D341Med (cell line): Measurements from ENCODE around the gene SLC25A13.
"Not testable (repeated sequence)": the region's sequence is repeated elsewhere in the genome, so short reads cannot be mapped to it uniquely, and the experiment has no call there.

Experiments used
- DNase-seq: peaks from one replicate; pipeline ENCODE4 v3.0.0; 2012; ENCODE audit warnings: low spot score

Gene SLC25A13

DNA sequence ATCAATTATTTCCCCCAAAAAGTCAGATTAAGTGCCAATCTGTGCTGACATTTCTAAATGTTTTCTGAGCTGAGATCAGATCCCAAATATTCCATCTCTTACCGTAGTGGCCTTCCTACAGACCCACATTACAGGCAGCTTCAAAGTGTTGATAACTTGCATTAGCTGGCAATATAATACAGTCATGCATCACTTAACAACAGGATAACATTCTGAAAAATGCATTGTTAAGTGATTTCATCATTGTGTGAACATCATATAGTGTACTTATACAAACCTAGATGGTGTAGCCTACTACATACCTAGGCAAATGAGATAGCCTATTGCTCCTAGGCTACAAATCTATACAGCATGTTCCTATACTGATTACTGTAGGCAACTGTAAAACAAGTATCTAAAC, 22.4 kb downstream of the SLC25A13 start:
- no peak for DNase-seq

DNA sequence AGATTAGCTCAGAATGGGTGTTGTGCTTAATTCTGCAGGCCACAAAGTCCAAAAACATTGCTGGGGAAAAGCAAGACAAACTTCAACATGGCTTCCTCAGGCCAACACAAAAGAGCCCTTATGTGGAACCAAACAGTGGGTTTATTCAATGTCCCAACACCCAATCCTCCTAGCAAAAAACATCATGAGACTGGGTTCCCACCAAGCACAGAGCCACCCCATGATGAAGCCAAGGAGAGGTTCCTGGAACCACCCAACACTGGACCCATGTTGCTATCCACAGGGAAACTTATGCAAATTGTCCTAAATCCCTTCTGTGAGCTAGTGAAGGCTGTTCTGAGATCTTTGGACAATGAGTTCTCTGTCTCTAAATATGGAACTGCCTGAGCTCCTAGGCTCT, 24.0 kb downstream of the SLC25A13 start:
- no peak for DNase-seq

DNA sequence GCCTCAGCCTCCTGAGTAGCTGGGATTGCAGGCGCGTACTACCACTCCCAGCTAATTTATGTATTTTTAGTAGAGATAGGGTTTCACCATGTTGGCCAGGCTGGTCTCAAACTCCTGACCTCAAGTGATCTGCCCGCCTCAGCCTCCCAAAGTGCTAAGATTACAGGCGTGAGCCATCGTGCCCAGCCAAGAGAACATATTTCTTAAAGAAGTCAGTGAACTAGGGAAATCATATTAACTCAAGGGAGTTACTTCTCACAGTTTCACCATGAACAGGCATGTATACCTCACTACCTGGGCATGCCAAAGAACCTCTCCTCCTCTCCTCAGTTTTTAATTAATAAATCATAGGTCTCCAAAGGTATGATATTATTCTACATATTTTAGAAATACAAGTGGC, 24.5 kb downstream of the SLC25A13 start:
- not testable (repeated sequence) for DNase-seq

DNA sequence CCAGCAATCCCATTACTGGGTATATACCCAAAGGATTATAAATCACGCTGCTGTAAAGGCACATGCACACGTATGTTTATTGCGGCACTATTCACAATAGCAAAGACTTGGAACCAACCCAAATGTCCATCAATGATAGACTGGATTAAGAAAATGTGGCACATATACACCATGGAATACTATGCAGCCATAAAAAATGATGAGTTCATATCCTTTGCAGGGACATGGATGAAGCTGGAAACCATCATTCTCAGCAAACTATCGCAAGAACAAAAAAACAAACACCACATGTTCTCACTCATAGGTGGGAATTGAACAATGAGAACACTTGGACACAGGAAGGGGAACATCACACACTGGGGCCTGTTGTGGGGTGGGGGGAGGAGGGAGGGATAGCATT, 28.0 kb downstream of the SLC25A13 start:
- not testable (repeated sequence) for DNase-seq

DNA sequence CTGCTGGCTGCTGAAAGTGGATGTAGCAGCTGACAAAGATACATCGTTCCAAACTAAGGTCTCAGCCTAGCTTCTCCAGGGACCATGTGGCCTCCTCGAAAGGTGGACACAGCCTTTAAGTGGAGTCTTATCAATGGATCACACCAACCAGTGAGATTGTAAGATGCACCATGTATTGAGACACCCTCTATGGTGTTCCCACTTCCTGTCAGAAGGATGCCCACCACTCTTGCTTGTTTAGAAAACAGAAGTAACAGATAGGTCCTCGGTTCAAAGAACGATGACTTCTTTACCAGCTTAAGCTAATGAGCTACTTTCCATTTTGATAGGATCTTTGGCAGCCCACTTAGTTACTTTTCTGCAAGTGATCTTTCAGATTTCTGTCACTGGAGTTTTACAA, 34.3 kb downstream of the SLC25A13 start:
- no peak for DNase-seq

DNA sequence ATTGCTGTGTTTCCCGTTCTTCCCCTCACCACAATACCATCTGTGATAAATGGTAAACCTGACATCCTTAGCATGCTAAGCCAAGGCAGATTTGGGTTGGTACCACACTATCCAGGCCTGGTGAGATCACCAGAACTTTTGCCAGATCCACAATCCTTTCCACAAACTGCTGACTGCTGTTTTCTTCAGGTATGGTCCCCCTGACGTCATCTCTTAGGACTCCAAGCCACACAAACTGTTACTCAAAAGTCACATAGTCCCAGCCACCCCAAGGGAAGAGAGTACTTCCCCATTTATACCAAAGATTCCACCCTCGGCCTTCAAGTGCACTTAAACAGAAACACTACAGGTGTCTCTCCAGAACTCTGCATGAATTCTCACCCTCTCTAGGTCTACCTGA, 34.8 kb downstream of the SLC25A13 start:
- no peak for DNase-seq

DNA sequence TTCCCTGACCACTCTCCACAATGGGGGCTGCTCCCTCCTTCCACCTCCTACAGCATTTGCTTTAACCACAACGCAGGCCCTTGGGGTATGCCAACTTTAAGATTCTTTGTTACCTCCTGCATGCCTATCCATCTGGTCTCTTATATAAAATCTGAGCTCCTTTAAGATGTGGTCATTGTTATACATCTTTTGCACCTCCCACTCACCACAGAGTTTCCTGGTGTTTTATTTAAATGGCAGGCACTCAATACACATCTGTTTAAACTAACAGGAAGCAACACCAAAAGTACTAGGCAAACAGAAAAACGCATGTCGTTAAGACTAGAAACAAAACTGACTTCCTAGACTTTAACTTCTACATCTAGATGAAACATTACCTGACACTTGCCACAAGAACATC, 36.3 kb downstream of the SLC25A13 start:
- no peak for DNase-seq

DNA sequence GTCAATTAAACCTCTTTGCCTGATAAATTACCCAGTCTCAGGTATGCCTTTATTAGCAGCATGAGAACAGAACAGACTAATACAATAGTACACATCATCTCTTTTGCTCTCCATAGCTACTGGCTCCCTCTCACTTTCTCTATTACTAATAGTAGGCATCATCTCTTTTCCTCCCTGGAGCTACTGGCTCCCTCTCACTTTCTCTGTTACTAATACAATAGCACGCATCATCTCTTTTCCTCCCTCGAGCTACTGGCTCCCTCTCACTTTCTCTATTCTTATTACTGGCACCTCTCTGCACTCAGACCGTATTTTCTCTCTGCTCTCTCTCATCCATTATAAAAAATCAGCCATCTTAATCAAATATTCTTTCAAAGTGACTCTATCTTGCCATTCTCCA, 37.1 kb downstream of the SLC25A13 start:
- no peak for DNase-seq

DNA sequence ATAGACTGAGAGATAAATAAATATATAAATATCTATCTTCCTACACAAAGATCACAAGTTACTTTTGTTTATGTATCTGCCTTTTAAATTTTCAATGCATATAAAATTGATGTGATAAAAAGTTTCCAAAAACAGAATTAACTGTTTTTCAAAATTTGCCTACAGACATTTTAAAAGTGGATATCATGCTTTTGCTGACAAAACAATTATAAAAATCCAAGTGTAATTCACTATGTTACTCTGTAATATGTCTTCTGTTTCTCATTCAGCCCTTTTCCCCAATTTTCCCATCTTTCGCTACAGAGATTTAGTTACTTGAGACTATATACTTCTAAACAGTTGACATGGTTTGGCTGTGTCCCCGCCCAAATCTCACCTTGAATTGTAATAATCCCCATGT, 37.7 kb downstream of the SLC25A13 start:
- no peak for DNase-seq

DNA sequence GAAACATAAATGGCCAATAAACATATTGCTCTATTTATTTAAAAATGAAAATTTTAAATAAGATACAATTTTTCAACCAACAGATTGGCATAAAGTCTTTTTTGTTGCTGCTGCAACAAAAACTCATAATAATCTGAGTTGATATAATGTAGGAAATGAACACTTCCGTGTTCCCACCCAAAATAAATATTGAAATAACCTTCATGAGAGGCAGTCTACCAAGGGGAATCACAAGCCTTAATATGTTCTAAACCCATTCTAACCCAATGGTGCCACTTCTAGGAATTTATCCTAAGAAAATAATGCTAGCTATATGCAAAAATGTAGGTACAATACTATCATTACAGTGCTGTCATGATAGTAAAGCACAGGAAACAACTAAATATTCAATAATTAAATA, 39.1 kb downstream of the SLC25A13 start:
- no peak for DNase-seq

DNA sequence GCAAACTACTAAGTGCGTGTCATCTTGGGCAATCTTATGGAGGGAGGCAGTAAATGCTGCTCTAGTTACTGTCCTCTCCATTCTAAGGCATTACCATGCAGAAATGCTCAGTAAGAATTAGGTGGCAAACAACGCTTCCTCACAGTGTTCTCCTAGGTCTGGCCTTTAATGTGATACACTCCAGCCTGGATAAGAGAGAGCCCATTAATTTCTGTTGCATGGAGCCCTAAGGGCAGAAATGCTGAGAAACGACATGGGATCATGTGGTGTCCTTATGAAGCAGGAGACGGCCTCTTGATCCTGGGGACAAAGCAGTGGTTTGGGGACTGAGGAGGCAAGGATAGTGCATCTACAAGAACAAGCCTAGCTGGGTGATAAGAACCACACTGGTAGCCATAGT, 44.0 kb downstream of the SLC25A13 start:
- DNase-seq: no peak

DNA sequence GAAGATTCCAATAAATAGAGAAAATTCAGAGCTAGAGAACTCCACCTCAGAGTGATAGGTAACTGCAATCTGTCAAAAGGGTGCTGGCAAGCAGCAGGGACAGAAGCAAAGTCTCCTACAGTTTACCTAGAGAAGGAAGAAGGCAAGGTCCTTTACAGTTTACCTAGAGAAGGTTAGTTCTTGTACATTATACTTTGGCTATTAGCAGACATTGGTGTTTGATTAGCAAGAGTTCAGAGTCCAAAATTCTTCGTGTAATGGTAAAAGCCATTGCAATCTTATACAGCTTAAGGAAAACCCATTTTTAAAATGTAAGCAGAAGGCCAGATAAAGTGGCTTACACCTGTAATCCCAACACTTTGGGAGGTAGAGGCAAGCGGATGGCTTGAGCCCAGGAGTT, 45.9 kb downstream of the SLC25A13 start:
- no peak for DNase-seq

DNA sequence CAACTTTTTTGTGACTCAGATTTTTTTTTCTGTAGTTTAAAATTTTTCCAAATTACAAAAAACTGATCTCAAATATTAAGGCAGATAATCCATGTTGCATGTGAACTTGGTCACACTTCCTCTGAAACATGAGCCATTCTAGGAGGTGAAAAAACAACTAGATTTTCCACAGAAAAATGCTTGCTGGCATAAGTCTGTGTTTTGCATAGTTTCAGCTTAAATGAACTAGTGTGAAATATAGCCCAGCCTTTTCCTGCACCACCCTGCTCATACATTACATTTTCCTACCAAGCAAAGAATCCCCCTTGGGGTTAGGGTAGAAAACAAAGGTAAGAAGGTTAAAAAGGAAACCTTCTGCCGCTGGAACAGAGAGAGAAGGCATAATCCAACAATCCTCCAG, 48.2 kb downstream of the SLC25A13 start:
- no peak for DNase-seq

DNA sequence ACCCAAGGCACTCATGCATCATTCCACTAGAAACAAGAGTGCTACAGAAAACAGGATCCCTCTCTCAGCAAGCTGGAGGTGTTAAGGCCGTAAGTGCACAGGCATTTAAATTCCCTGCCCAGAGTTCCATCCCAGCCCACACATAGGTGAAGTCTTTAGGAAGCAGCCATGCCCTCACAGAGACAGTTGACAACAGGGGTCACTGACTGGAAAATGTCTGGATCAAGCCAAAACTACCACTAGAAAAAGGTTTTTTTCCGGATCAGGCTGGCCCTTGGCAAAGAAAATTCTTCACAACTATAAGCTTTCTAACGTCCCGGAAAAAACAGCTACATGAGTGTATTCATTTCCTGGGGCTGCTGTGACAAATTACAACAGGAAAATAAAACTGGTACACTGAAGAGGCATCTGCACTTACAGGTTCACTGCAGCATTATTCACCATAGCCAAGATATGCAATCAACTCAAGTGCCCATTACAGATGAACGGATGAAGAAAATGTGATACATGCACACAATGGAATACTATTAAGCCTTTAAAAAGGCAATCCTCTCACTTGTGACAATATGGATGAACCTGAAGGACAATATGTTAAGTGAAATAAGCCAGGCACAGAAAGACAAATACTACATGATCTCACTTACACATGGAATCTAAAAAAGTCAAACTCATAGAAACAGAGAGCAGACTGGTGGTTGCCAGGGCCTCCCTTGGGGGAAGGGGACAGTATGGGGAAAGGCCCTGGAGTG, 52.5 kb downstream of the SLC25A13 start:
- DNase-seq: no peak

DNA sequence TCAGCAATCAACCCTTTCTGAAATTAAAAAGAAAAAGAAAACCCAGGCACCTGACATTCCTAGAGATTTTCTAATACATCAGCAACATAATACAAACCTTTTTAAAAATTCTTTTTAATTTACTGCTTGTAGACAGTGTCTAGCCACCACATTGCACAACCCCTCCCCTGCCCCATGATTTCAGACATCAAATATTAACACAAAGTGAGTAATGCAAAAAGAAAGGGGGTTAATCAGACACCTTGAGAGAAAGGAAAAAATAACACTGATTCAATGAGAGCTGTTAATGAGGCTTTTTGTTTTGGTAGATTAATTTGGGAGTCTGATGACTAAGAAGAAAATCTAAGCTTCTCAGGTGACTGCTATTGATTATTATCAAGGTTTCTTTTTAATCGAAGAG, 55.3 kb downstream of the SLC25A13 start:
- no peak for DNase-seq

DNA sequence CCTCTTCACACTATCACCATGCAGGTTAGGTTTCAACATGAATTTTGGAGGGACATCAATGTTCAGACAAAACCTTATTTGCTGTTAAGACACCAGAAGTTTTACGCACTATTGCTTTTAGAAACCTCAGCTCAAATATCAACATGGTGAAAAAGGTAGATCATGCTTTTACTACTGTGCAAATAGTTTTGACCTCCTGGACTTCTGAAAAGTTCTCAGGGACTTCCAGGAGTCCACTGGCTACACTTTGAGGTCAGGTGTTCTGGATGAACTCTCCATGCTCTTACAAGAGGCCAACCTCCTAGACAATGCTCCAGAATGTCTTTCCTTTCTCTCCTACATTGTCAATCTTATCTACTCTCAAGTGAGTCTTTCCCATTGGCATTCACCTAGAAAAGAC, 55.9 kb downstream of the SLC25A13 start:
- no peak for DNase-seq

DNA sequence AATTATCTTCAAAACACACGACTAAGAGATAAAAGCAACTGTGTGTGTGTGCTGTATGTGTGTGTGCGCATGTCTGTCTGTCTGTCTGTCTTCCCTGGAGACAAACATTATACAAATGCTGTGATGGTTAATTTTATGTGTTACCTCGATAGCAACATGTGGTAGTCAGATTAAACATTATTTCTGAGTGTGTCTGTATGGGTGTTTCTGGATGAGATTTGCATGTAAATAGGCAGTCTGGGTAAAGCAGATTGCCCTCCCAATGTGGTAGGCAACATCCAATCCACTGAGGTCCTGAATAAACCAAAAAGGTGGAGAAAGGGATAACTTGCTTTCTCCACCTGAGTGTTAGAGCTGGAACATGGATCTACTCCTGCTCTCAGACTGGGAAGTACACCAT, 67.9 kb downstream of the SLC25A13 start:
- DNase-seq: no peak

DNA sequence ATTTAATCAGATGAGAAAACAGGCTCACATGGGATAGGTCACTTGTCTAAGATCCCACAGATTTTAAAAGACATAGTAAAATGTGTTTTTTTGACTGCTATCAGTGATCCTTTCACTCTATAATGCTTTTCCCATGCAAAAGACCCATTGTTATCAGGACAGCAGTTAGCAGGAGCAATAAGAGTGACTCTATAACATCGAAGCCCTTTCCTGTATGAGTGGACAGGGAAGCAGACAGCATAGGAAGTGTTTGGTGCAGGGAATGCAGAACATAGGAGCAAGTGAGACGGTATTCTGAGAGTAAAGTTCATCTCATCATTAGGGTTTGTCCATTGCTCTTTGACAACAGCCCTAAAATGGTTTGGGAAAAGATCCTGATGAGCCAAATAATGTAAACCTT, 68.5 kb downstream of the SLC25A13 start:
- no peak for DNase-seq

DNA sequence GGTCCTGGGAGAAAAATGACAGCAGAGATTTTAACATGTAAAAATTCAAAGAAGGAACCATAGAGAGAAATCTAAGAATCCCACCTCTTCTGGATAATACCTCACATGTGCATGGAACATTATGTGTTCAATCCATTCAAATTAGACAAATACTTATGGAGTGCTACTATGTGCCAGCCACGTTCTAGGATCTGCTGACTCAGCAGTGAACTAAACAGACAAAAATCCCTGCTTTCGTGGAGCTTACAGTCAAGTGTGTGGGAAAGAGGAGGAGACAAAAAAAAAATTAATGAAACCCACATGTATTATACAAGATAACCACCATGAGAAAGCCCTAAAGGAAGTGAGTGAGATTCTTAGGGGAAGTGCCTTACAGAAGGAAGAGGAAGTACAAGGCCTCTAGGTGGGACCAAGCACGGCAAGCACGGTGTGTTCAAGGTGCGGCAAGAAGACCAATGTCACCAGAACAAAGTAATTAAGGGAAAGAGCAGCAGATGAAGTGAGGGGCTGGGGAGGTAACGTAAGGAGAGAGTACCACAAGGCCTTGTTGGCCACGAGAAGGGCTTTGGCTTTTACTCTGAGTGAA, 71.0 kb downstream of the SLC25A13 start:
- DNase-seq: no peak

DNA sequence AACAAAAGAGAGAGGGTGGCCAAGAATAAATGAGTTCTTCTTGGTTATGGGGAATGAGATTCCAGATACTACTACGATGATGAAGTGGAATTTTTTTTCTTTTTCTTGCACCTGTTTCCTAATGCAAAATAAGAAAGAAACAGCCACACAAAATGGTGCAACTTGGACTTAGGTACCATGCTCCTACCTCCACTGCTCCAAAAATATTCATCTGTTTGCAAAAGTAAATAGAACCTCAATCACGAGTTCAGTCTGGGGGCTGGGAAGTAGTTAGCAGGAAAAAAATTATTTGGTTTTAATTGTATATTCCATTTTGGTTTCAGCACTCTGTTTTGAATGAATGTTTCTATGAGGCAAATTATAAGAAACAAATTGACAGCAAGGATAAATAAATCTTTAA, 73.5 kb downstream of the SLC25A13 start:
- no peak for DNase-seq

DNA sequence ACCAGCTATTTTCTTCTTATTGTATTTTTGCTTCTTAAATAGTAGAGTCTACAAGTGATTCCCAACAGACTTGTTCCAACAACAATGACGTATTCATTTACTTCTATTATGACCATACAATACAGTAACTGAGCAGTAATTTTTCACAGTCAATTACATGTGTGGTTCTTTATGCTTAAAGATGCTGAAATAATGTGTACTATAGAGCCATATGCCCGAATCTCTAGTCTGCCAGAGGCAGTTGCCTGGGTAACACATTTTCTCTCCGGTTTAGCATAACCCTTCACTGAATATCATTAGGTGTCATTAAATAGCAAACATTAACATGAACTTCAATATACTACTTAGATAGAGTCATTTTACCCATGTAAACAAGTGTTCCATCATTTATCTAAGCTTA, 75.0 kb downstream of the SLC25A13 start:
- no peak for DNase-seq

DNA sequence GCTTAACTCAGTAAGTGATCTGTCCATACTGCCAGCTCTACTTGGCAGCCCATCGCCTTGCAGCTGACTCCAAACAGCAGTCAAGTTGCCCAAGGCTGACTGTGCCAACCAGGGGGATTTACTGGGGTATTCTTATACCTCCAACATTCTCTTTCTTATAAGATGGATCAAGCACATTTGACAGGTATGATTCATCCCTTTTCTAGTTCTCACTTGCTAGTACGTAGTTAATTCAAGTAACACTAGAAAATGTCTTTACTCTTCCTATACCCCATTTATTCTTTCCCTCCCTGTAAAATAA, 77.0 kb downstream of the SLC25A13 start:
- DNase-seq: no peak

DNA sequence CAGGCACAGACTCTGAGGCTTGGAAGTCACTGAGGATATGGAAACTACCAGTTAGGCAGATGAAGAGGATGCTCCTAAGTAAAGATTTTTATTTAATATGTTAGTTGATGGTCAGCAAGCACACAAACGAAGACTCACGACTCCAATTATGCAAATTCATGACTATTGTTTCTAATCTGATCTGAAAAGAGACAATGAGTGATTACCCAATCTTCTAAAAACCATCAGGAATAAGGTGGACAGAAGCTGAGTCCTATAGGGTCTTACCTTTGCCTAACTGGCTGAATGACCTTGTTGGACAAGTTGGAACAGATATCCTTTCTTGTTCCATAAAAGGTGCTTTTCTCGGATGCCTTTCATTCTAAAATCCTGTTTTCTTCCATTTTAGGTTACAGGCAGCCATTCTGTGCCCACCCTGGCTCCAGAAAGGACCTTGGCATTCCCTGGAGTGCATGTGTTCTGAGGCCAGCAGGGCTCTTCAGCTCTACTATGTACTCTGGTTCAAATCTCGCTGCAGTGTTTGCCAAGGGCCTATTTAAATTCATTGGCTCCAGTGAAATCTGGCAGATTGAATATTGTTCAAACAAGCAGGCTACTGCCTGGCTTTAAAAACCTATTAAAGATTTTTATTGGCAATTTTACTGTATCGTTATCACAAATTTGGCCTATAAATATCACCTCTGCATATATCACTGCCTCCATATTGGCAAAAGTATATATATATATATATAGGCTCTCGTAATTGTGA, 77.5 kb downstream of the SLC25A13 start:
- DNase-seq: no peak

DNA sequence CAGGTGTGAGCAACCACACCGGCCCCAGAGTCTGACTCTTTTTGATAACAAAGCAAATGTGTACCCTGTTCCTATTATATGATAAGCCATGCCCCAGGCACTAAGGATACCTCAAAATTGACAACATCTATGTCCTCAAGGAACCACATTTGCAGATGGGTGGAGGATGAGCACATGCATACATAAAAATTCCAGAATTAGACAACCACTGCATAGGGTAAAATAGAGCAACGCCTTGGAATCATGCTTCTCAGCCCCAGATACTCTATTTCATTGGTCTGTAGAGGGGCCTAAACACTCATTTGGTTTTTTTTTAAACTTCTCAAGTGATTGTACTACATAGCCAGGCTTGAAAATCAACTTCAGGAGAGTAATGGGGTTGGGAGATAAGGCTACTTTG, 78.7 kb downstream of the SLC25A13 start:
- DNase-seq: no peak
